Fibroblast of skin of left biceps (primary cell): ENCODE results near the gene TBL2.
"Not testable (repeated sequence)": the region's sequence is repeated elsewhere in the genome, so short reads cannot be mapped to it uniquely, and the experiment has no call there.

Experiments
- DNase-seq, 2 experiments: peaks; one replicate each; pipeline ENCODE4 v3.0.0-alpha.2; 2013; ENCODE audit warnings: low read depth in 2 of 2

The TBL2 gene, protein sequence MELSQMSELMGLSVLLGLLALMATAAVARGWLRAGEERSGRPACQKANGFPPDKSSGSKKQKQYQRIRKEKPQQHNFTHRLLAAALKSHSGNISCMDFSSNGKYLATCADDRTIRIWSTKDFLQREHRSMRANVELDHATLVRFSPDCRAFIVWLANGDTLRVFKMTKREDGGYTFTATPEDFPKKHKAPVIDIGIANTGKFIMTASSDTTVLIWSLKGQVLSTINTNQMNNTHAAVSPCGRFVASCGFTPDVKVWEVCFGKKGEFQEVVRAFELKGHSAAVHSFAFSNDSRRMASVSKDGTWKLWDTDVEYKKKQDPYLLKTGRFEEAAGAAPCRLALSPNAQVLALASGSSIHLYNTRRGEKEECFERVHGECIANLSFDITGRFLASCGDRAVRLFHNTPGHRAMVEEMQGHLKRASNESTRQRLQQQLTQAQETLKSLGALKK

DNA sequence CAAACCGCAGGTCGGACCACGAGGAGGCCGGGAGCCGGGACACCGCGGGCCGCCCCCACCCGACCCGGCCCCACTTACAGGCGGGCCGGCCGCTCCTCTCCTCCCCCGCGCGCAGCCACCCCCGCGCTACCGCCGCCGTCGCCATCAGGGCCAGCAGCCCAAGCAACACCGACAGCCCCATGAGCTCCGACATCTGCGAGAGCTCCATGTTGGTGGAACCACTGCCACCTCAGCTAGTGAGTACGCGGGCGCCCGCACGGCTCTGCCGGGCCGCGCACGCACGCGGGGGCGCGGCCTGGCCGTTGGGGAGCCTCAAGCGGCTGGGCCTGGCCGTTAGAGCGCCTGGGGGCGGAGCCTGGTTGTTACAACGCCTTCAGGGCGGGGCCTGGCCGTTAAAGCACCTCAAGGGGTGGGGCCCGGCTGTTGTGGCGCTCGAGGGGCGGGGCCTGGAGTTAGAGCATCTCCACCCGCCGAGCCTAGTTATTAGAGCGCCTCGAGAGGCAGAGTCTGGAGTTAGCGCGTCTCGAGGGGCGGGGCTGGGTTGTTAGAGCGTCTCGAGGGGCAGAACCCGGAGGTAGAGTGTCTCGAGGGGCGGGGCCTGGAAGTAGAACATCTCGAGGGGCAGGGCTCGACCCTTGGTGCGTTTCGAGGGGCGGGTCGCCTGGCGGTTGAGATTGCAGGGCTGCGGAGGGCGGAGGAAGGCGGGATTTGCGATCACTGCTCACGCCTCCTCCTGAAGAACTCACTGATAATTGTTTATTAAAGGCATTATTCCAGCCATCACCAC, at the start of gene TBL2:
Gene TBL2 (minus strand): TSS at position 238 of the 787 bp plus-strand sequence. CDS start 30 bp downstream, at position 208.
- peak; percentile 96 to 97 for DNase-seq

DNA sequence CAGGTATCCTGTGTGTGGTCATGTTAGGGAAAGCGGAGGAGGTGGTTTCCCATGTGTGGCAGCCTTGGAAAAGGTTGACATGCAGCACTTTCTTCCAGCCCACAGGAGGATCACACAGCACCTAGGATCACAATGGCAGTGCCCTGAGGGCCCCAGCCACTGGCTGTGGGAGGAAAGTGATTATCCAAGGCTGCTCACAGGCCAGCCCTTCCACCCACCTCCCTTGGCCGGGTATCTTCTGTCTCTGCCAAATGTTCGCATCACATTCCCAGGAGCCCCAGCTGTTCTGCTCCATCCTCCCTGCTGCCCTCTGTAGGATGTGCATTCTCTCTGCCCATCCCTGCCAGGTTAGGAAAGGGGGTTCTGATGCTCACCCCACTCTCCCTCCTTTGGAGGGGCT, 48.4 kb upstream of the TBL2 start:
- DNase-seq, result no peak

DNA sequence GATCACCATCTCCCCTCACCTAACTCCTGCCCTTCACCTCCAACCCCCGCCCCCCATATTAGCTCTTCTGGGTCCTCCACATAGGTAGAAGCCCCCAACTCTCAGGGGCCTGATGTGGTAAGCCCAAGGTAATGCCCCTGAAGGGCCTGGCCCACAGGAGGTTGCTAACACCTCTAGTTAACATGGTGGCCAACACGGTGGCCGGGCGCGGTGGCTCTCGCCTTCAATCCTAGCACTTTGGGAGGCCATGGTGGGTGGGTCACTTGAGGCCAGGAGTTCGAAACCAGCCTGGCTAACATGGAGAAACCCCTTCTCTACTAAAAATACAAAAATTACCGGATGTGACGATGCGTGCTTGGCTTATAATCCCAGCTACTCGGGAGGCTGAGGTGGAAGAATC, 46.9 kb upstream of the TBL2 start:
- DNase-seq, result no peak

DNA sequence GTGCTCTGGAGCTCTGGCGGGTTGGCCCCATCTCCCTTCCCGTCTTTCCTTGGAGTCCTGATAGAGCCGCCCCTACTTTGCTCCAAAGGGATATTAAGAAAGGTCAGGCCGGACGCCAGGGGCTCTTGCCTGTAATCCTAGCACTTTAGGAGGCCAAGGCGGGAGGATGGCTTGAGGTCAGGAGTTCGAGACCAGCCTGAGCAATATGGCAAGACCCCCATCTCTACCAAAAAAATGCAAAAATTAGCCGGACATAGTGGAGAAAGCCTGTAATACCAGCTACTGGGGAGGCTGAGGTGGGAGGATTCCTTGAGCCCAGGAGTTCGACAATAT, 46.3 kb upstream of the TBL2 start:
- no peak for DNase-seq

DNA sequence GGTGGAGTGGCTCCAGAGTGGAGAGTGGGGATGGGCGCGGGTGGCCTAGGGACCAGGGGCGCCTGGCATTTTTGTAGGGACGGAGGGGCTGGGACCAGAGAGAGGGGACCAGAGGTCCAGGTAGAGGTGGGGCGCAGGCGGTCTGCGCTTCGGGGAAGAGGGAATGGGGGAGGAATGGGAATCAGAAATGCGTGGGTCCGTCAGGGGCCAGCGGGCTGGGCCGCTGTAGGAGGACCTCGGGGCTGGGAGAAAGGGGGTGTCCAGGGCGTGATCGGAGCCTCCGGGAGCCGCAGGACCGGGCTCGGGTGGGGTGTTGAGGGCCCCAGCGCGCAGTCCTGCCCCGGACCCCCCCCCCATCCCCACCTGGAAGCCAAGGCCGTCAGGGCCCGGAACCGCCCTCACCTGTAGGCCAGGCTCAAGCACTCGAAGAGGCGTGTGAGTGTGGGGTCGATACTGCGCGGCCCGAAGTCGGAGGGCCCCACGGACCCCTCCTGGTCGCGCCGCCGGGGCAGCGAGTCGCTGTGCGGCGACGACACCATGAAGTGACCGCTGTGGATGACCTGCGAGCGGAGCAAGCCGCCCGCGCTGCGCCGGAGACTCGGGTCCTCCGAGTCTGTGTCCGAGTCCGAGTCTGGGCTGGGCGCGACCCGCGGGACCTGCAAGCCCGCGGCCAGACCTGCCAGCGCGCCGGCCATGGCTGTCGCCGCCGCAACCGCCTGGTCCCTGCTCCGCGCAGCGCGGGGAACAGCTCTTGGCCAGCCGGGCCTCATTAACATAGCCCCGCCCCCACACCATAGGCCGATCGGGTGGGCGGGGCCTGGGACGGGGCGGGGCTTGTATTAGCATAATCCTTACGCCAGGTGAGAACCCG, 45.7 kb upstream of the TBL2 start, which contains the start of gene MLXIPL:
Gene MLXIPL (minus strand): TSS at position 725 of the 871 bp plus-strand sequence. CDS start 30 bp downstream, at position 695.
- no peak for DNase-seq

DNA sequence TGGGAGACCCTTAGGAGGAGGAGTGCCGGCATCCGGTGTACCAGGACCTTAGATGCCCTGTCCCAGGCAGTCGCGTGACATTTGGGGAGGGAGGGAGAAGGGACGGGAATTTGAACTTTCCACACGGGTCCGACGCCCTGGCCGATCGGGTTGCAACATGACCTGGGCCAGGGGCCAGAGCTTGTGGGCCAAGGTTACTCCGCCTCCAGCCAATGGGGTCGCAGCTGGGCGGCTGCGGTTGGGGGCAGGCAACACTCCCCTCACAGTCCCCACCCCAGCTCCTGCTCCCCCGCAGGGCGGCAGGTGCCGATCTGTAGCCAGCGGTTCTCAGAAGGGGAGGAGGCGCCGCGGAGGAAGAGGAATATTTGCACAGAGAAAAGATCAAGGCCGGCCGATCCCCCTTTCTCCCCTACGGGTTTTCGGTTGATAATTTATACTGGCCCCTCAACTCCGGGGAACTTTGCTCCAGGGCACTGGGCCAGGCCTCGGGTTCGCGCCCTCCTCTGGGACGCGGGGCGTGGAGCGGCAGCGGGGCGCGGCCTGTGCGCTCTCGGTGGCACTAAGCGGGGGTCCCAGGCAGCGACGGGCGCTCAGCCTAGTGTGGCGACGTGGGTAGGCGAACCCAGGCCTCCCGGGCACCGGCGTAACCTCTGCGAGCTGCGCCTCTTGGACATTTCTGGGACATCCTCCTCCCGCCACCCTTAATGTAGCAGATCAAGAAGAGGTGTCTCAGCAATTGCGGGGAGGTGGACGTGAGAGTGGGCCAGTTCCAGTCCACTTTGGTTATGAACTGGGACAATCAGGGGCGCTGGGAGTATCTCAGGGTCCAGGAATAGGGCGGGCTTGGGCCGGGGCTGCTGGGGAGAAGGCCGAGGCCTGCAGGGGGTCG, 44.8 kb upstream of the TBL2 start:
- DNase-seq, result no peak

DNA sequence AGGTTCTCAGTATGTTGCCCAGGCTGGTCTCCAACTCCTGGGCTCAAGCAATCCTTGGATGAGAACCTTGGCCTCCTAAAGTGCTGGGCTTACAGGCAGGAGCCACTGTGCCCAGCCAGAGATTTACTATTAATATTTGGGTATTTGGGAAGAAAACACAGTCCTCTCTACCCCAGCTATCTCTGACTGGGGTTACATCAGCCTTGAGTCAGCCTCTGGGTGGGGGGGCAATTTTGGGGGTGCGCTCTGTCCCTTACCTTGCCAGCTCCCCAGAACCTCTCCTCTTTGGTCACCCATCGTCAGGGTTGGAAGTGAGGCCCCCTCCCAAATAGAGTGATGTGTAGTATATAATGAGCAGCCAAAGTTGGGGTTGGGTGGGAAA, 44.1 kb upstream of the TBL2 start:
- DNase-seq, result no peak

DNA sequence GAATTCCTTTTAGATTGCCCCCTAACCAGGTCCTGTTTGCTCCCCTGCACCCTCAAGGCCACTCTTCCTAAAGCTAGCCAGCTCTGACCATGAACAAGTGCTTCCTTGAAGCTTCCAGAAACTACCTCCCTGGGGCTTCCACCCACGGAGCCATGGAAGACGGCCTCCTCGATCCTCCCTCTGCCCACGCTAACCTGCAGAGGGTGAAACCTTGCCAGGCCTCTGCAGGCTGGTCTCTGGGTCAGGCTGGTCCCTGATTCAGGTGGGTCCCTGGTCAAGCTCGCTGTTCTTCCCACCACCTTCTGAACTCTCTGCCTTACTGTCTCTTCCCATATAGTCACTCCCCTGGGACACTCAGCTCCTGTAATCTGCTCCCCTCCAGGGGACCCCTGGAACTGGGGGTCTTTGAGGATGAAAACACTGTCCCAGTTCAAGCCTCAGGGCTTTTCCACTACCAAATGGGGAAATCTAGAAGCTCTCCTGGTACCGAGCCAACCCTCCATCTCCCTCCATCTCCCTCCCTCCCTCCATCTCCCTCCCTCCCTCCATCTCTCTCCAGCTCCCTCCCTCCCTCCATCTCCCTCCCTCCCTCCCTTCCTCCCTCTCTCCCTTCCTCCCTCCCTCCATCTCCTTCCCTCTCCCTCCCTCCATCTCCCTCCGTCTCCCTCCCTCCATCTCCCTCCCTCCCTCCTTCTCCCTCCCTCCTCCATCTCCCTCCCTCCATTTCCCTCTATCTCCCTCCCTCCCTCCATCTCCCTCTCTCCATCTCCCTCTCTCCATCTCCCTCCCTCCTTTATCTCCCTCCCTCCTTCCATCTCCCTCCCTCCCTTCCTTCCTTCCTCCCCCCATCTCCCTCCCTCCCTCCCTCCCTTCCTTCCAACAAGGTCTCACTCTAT, 43.0 kb upstream of the TBL2 start:
- DNase-seq, result no peak

DNA sequence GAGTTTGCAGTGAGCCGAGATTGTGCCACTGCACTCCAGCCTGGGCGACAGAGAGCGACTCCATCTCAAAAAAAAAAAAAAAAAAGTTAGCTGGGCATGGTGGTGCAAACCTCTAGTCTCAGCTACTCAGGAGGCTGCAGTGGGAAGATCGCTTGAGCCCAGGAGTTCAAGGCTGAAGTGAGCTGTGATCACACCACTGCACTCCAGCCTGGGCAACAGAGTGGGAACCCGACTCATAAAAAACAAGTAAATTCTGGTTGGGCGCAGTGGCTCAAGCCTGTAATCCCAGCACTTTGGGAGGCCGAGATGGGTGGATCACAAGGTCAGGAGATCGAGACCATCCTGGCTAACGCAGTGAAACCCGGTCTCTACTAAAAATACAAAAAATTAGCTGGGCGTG, 41.0 kb upstream of the TBL2 start:
- not testable (repeated sequence) for DNase-seq

DNA sequence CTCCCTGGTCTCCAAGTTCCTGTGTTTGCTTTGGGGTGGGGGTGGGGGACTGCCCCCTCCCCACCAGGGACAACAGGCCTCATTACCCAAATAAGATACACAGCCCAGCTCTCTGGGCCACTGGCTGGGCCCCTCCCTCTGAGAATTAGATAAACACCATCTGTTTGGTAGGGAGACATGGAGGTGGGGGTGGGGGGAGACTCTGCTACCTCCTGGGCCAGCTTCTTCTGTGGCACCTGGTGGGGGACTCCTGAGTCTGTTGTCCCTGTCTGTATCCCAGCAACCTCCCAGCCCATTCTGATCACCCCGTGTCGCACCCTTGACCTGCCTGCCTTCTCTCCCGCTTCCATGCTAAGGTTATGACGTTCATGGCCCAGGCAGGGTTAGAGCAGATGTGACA, 40.2 kb upstream of the TBL2 start:
- DNase-seq, result no peak

DNA sequence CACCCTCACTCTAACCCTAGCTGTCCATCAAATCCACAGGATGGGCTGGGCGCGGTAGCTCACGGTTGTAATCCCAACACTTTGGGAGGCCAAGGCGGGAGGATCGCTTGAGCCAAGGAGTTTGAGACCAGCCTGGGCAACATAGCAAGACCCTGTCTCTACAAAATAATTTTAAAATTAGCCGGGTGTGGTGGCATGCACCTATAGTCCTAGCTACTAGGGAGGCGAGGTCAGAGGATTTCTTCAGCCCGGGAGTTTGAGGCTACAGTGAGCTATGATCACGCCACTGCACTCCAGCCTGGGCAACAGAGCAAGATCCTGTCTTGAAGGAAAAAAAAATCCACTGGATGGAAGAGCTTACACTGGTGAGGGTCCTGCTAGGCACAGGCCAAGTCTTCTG, 39.1 kb upstream of the TBL2 start:
- not testable (repeated sequence) for DNase-seq

DNA sequence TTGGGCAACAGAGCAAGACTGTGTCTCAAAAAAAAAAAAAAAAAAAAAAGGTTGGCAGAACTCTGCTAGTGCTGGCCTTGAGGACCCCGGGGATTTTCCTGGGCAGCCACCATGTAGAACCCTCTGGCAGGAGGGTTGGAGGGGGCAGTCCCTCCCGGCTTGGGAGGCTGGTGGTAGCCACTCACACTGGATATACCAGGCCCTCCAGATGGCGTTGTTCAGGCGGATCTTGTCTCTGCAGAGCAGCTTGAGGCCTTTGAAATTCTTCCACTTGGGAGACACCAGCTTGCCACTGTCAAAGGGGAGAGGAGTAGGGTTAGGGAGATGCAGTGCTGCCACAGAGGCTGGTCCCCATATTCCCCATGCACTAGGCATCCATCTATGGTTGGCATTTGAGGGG, 37.5 kb upstream of the TBL2 start:
- no peak for DNase-seq

DNA sequence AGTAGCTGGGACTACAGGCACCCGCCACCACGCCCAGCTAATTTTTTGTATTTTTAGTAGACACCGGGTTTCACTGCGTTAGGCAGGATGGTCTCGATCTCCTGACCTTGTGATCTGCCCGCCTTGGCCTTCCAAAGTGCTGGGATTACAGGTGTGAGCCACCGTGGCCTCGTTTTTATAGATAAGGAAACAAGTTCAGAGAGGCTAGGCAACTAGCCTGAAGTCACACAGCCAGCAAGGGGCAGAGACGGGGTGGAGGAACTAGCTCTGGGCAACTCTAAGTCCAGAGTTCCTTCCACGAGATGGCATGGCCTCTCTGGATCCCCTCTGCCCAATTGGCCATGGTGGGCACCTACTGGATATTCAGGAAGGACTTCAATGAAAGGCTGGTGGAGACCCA, 36.6 kb upstream of the TBL2 start:
- DNase-seq, result not testable (repeated sequence)

DNA sequence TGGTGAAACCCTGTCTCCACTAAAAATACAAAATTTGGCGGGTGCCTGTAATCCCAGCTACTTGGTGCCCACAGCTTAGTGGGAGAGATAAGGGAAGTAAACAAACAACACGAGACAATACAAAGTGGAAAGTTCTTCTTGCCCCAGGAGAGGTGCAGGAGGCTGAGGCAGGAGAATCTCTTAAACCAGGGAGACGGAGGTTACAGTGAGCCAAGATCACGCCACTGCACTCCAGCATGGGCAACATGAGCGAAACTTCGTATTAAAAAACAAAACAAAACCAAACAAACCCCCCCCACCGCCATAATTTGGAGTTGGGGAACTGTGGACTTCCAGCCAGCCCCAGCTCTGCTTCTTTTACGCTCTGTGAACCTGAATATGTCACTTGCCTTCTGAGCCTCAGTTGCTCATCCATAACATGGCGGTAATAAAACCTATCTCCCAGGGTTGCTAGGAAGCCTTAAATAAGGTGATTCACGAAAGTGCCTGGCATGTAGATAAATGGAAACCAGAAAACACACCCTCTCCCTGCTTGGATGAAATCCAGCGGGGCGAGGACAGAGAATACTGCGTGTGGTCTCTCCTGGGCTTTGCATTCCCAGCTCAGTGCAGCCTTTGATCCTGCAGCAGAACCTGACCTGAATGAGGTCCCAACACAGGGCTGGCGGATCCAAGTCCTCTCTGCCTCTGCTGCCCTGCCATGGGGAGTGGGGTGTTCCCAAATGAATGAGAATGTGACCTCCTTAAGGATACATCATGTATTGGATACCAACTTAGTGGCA, 35.8 kb upstream of the TBL2 start:
- DNase-seq, result no peak

DNA sequence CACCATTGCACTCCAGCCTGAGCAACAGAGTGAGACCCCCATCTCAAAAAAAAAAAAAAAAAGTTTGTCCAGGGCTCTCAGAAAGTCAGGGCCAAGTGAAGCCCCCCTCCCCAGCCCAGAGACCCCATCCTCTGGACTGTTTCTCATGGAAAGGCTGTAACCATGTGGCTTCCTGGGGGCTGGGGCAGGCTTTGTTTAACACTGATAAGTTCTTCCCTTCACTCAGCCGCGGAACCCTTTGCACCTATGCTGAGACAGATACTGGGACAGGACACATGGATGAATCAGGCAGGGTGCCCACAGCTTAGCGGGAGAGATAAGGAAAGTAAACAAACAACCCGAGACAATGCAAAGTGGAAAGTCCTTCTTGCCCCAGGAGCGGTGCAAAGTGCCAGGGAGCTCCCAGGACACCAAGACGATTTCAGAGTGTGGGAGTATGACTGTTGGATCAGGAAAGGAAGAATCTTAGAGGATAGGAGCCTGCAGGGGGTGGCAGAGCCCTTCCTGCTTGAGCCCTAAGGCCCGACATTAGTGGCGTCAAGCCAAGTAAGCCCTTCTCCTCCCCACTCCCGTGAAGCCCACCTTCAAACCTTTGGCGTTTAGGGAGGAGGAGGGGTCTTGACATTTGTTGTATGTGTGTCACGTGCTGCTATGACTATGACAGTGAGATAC, 34.4 kb upstream of the TBL2 start:
- no peak for DNase-seq

DNA sequence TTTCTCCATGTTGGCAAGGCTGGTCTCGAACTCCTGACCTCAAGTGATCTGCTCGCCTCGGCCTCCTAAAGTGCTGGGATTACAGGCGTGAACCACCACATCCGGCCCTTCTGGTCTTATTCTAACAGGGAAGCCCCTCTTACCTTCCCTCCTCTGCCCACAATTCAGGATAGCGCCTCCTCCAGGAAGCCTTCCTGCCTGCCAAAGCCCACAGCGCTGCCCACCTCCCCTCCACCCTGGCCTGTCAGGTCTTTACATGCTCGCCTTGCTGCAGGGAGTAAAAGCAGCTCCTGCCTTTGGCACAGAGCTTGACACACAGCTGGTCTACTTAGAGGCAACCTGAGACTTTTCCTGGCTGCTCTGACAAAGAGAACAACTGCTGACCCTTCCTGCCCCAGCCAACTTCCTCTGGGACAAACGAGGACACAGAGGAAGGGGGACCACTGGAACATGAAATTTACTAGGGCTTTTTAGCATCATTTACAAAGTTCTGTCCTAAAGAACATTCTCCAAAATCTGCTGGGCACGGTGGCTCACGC, 32.7 kb upstream of the TBL2 start:
- DNase-seq, result no peak

DNA sequence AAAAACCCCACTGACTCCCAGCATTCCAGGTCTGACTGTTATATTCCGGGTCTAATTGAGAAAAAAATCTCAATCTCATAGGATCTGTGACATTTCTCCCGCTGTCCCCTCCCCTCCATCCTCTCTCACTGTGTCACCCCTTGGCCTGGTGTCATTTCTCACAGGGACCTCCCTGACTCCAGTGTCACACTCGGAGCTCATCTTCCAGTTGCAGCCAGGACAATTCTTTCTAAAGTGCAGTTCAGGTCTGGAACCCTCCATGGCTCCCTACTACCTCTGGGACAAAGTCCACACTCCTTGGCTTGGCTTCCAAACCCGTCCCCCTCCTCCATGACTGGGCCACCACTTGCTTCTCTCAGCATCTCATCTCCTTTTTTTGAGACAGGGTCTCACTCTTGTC, 31.7 kb upstream of the TBL2 start:
- no peak for DNase-seq

DNA sequence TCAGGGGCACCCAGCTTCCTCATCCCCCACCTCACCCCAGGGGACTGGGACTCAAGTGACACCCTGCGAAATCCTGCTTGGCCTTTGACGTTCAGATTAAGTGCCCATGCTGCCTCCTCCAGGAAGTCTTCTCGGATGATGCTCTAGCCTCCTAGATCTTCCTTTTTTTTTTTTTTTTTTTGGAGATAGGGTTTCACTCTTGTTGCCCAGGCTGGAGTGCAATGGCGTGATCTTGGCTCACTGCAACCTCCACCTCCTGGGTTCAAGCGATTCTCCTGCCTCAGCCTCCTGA, 29.3 kb upstream of the TBL2 start:
- not testable (repeated sequence) for DNase-seq
